SK-N-SH (cell line): ENCODE data around the gene NUMA1. TPM values are rescaled to one million over a fixed set of nuclear protein-coding genes. Genes with fewer than 3 reads are reported as not detected.

Experiments
- CTCF ChIA-PET: fragments of 300-600, 350-600 bp; formaldehyde crosslinking; extraction: SDS; loops from one replicate; lab custom pipeline; 2021; lab: Yijun Ruan, JAX
- POLR2A ChIA-PET: fragments of 350-600 bp; sonication (Branson Sonifier 250); formaldehyde crosslinking; extraction: SDS; loops from one replicate; lab custom pipeline; 2020; ENCODE audit warnings: antibody characterized with exemption, inconsistent platforms; lab: Yijun Ruan, JAX
- DNase-seq: peaks from one replicate; pipeline ENCODE4 v3.0.0; 2012
- H2AFZ ChIP-seq: fragments of 200-600 bp; sonication (generic); 2 replicates; pipeline ENCODE4 v1.8.1; 2016; ENCODE audit warnings: antibody characterized with exemption, mild to moderate bottlenecking, low read depth
- H3F3A ChIP-seq: fragments of 200-600 bp; sonication (generic); replicated peaks from 2 replicates; pipeline ENCODE3; 2016; ENCODE audit warnings: antibody characterized with exemption, mild to moderate bottlenecking; ENCODE audit not compliant: insufficient read depth
- H3K27ac ChIP-seq, 2 experiments: fragments of 200-500 bp in 1 of 2; fragments of 200-600 bp in 1 of 2; sonication (Bioruptor generic) in 1 of 2; sonication (generic), shearing (Covaris generic) in 1 of 2; 2 replicates each; pipeline versions ENCODE4 v1.5.1 to v1.6.1; 2014 to 2016; ENCODE audit warnings: low read depth in 2 of 2, inconsistent platforms in 1 of 2, low read length in 1 of 2, mild to moderate bottlenecking in 1 of 2, mixed read lengths in 1 of 2
- H3K27me3 ChIP-seq: fragments of 200-600 bp; sonication (generic), shearing (Covaris generic); 2 replicates; pipeline ENCODE4 v1.6.1; 2016; ENCODE audit warnings: mixed run types; ENCODE audit not compliant: insufficient read depth
- H3K36me3 ChIP-seq, 2 experiments: fragments of 200-500 bp in 1 of 2; fragments of 200-600 bp in 1 of 2; sonication (Bioruptor generic) in 1 of 2; sonication (generic) in 1 of 2; replicated peaks in 1 of 2; 2 replicates each; pipeline versions ENCODE3 to v1.5.1; 2014 to 2016; ENCODE audit warnings: low read length in 1 of 2, mild to moderate bottlenecking in 1 of 2; ENCODE audit not compliant: insufficient read depth in 2 of 2, control insufficient read depth in 1 of 2
- H3K4me1 ChIP-seq, 2 experiments: fragments of 200-500 bp in 1 of 2; fragments of 200-600 bp in 1 of 2; sonication (Bioruptor generic) in 1 of 2; sonication (generic), shearing (Covaris generic) in 1 of 2; 2 replicates each; pipeline versions ENCODE4 v1.5.1 to v1.6.1; 2014 to 2016; ENCODE audit warnings: low read depth in 1 of 2, low read length in 1 of 2, mixed run types in 1 of 2; ENCODE audit not compliant: insufficient read depth in 2 of 2, control insufficient read depth in 1 of 2
- H3K4me2 ChIP-seq: fragments of 200-600 bp; sonication (generic), shearing (Covaris generic); 2 replicates; pipeline ENCODE4 v1.6.1; 2017; ENCODE audit warnings: mixed run types
- H3K4me3 ChIP-seq, 2 experiments: fragments of 200-500 bp in 1 of 2; fragments of 200-600 bp in 1 of 2; sonication (Bioruptor generic) in 1 of 2; sonication (generic), shearing (Covaris generic) in 1 of 2; 2 replicates each; pipeline versions ENCODE4 v1.5.1 to v1.8.1; 2014 to 2016; ENCODE audit warnings: low read depth in 2 of 2, inconsistent platforms in 1 of 2, low read length in 1 of 2, mild to moderate bottlenecking in 1 of 2, mixed read lengths in 1 of 2, moderate library complexity in 1 of 2
- H3K79me2 ChIP-seq: fragments of 200-600 bp; sonication (generic); 2 replicates; pipeline ENCODE4 v1.8.1; 2017; ENCODE audit warnings: mild to moderate bottlenecking; ENCODE audit not compliant: insufficient read depth
- H3K9ac ChIP-seq: fragments of 200-600 bp; sonication (generic); 2 replicates; pipeline ENCODE4 v1.6.1; 2017; ENCODE audit warnings: mixed run types
- H3K9me2 ChIP-seq: fragments of 200-600 bp; sonication (generic); 2 replicates; pipeline ENCODE4 v1.6.1; 2017; ENCODE audit warnings: mixed run types
- H3K9me3 ChIP-seq: fragments of 200-600 bp; sonication (generic); 2 replicates; pipeline ENCODE4 v1.6.1; 2017; ENCODE audit warnings: mixed run types, mild to moderate bottlenecking, moderate library complexity
- H4K20me1 ChIP-seq: fragments of 200-600 bp; sonication (generic); 2 replicates; pipeline ENCODE4 v1.6.1; 2017; ENCODE audit warnings: mild to moderate bottlenecking, mixed run types; ENCODE audit not compliant: insufficient read depth
- EP300 ChIP-seq, 2 experiments: IDR thresholded peaks; 2 replicates each; pipeline versions ENCODE4 v1.4.0 to v1.6.1; 2012; ENCODE audit warnings: borderline replicate concordance in 1 of 2, low read depth in 1 of 2, low read length in 1 of 2
- FOSL2 ChIP-seq: IDR thresholded peaks from 2 replicates; pipeline ENCODE4 v1.4.0; 2012; ENCODE audit warnings: low read depth, mild to moderate bottlenecking, moderate library complexity, borderline replicate concordance
- FOXM1 ChIP-seq: IDR thresholded peaks from 2 replicates; pipeline ENCODE4 v1.4.0; 2012; ENCODE audit warnings: low read depth, mild to moderate bottlenecking
- MEF2A ChIP-seq: IDR thresholded peaks from 2 replicates; pipeline ENCODE4 v1.4.0; 2012; ENCODE audit warnings: low read depth, borderline replicate concordance
- MXI1 ChIP-seq: IDR thresholded peaks from 2 replicates; pipeline ENCODE4 v1.6.1; 2012; ENCODE audit warnings: mild to moderate bottlenecking, low read depth, low read length, improper control_type of control experiment
- NFIC ChIP-seq: IDR thresholded peaks from 2 replicates; pipeline ENCODE4 v1.4.0; 2012; ENCODE audit warnings: borderline replicate concordance
- POLR2AphosphoS5 ChIP-seq: IDR thresholded peaks from 2 replicates; pipeline ENCODE4 v1.6.1; 2012; ENCODE audit warnings: low read depth, low read length
- RAD21 ChIP-seq: IDR thresholded peaks from 2 replicates; pipeline ENCODE4 v1.6.1; 2012; ENCODE audit warnings: mild to moderate bottlenecking, low read length
- RFX5 ChIP-seq: IDR thresholded peaks from 2 replicates; pipeline ENCODE4 v1.6.1; 2012; ENCODE audit warnings: mild to moderate bottlenecking, improper control_type of control experiment, low read length
- SMC3 ChIP-seq: IDR thresholded peaks from 2 replicates; pipeline ENCODE4 v1.6.1; 2012; ENCODE audit warnings: low read depth, low read length, improper control_type of control experiment
- TAF1 ChIP-seq: IDR thresholded peaks from 2 replicates; pipeline ENCODE4 v1.6.1; 2012; ENCODE audit warnings: low read depth, mild to moderate bottlenecking, low read length, moderate library complexity, borderline replicate concordance
- YY1 ChIP-seq: IDR thresholded peaks from 2 replicates; pipeline ENCODE4 v1.4.0; 2012; ENCODE audit warnings: low read depth, mild to moderate bottlenecking
- polyA plus RNA-seq, 3 experiments: library from polyadenylated mRNA; depleted of rRNA; stranded (reverse); fragments of >200 nt; gene quantifications; 2 replicates each; pipeline ENCODE4 v1.2.3, GENCODE V29; 2012
- TF ChIP-seq, protein P1 (sequence below): IDR thresholded peaks from 2 replicates; pipeline ENCODE4 v1.4.0; 2012; ENCODE audit warnings: low read depth, borderline replicate concordance
- TF ChIP-seq, protein P2 (sequence below): IDR thresholded peaks from 2 replicates; pipeline ENCODE4 v1.4.0; 2012; ENCODE audit warnings: low read depth, borderline replicate concordance
- TF ChIP-seq, protein P3 (sequence below): IDR thresholded peaks from 2 replicates; pipeline ENCODE4; 2012
- TF ChIP-seq, protein P4 (sequence below): fragments of 200-600 bp; sonication (generic); IDR thresholded peaks from 2 replicates; pipeline ENCODE4 v1.6.1; 2017; ENCODE audit warnings: antibody characterized with exemption, mild to moderate bottlenecking, moderate library complexity
- TF ChIP-seq, protein P5 (sequence below): IDR thresholded peaks from 2 replicates; pipeline ENCODE4 v1.4.0; 2012; ENCODE audit warnings: low read depth

The NUMA1 gene
- polyA plus RNA-seq, 1 of the 3 experiments (the other 2 are of a cell fraction) = 111 TPM

DNA sequence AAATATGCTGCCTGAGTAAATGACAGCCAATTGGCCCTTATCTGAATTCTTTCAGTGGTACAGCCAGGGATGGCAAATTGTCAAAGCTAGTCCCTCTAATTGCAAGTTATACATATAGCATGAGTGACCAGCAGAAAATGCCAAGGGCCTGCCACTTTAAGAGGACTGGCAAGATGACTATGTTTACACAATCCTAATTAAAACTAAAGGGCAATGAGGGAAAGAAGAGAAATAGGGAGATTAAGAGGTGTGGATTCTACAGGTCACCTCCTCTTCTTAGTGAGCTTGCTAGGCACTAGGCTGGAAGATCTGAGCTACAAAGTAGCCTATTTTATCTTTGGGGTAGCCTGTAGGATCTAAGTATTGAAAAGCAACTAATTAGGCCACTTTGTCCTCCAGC is 13.5 kb downstream of the NUMA1 start:
- Histone ChIP-seq H2AFZ (no peak overlapping the region), H3K27me3 (no peaks in the 10 kb centered on the region), H4K20me1 (no peaks in the 10 kb centered on the region), H3K9me2 (no peaks in the 10 kb centered on the region), H3F3A (peaks cover 21% of the 10 kb centered on the region), H3K4me2 (0 out of 2 replicates have a peak overlapping the region, but pooled peaks have one; percentile 53), H3K27ac (peak overlapping the region in 1 of 2 experiments; percentile 24; a peak in 2 of 4 replicates), H3K4me1 (peaks cover 16 to 43% of the 10 kb centered on the region in 2 experiments), H3K4me3 (no peak overlapping the region), H3K9me3 (no peaks in the 10 kb centered on the region), H3K9ac (no peak overlapping the region), H3K36me3 (peaks cover 3 to 8% of the 10 kb centered on the region in 2 experiments), H3K79me2 (peaks cover 99% of the 10 kb centered on the region)
- ChIA-PET POLR2A (interaction anchor here (0.5 to 0.6 kb wide), 2 partner anchors 29 to 52 kb away, joined by 3 read pairs; no protein-coding TSS in a partner anchor), CTCF (interaction anchor here (0.7 to 4.2 kb wide), 5 partner anchors 18 to 116 kb away, joined by 3 to 18 read pairs (median 3); no protein-coding TSS in a partner anchor)
- TF ChIP-seq POLR2AphosphoS5 = no peak
- TF ChIP-seq, protein P1, sequence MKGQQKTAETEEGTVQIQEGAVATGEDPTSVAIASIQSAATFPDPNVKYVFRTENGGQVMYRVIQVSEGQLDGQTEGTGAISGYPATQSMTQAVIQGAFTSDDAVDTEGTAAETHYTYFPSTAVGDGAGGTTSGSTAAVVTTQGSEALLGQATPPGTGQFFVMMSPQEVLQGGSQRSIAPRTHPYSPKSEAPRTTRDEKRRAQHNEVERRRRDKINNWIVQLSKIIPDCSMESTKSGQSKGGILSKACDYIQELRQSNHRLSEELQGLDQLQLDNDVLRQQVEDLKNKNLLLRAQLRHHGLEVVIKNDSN = no peak
- TF ChIP-seq FOSL2 = no peak
- TF ChIP-seq MEF2A = no peak
- no peak for TF ChIP-seq TAF1
- TF ChIP-seq YY1 = no peak
- no peak for TF ChIP-seq EP300 (IDR thresholded peaks at IDR 0.05; ENCODE audit: borderline replicate concordance in 1 of 2, low read depth in 1 of 2, low read length in 1 of 2)
- TF ChIP-seq, protein P2, sequence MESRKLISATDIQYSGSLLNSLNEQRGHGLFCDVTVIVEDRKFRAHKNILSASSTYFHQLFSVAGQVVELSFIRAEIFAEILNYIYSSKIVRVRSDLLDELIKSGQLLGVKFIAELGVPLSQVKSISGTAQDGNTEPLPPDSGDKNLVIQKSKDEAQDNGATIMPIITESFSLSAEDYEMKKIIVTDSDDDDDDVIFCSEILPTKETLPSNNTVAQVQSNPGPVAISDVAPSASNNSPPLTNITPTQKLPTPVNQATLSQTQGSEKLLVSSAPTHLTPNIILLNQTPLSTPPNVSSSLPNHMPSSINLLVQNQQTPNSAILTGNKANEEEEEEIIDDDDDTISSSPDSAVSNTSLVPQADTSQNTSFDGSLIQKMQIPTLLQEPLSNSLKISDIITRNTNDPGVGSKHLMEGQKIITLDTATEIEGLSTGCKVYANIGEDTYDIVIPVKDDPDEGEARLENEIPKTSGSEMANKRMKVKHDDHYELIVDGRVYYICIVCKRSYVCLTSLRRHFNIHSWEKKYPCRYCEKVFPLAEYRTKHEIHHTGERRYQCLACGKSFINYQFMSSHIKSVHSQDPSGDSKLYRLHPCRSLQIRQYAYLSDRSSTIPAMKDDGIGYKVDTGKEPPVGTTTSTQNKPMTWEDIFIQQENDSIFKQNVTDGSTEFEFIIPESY = no peak
- no peak for TF ChIP-seq RAD21
- TF ChIP-seq, protein P3, sequence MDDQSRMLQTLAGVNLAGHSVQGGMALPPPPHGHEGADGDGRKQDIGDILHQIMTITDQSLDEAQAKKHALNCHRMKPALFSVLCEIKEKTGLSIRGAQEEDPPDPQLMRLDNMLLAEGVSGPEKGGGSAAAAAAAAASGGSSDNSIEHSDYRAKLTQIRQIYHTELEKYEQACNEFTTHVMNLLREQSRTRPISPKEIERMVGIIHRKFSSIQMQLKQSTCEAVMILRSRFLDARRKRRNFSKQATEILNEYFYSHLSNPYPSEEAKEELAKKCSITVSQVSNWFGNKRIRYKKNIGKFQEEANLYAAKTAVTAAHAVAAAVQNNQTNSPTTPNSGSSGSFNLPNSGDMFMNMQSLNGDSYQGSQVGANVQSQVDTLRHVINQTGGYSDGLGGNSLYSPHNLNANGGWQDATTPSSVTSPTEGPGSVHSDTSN = no peak
- TF ChIP-seq FOXM1 = no peak
- no peak for TF ChIP-seq RFX5
- TF ChIP-seq SMC3 = no peak
- no peak for TF ChIP-seq NFIC
- TF ChIP-seq, protein P4, sequence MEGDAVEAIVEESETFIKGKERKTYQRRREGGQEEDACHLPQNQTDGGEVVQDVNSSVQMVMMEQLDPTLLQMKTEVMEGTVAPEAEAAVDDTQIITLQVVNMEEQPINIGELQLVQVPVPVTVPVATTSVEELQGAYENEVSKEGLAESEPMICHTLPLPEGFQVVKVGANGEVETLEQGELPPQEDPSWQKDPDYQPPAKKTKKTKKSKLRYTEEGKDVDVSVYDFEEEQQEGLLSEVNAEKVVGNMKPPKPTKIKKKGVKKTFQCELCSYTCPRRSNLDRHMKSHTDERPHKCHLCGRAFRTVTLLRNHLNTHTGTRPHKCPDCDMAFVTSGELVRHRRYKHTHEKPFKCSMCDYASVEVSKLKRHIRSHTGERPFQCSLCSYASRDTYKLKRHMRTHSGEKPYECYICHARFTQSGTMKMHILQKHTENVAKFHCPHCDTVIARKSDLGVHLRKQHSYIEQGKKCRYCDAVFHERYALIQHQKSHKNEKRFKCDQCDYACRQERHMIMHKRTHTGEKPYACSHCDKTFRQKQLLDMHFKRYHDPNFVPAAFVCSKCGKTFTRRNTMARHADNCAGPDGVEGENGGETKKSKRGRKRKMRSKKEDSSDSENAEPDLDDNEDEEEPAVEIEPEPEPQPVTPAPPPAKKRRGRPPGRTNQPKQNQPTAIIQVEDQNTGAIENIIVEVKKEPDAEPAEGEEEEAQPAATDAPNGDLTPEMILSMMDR = no peak
- TF ChIP-seq MXI1 = no peak
- TF ChIP-seq, protein P5, sequence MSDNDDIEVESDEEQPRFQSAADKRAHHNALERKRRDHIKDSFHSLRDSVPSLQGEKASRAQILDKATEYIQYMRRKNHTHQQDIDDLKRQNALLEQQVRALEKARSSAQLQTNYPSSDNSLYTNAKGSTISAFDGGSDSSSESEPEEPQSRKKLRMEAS = no peak
- DNase-seq = no peak
